BJ (cell line): ENCODE measurements around the gene SPSB2. TPM values are rescaled to one million over a fixed set of nuclear protein-coding genes. Genes with fewer than 3 reads are reported as not detected.

ENCODE experiments used
- CTCF ChIA-PET: fragments of 350-600 bp; formaldehyde crosslinking; extraction: SDS; loops from one replicate; lab custom pipeline; 2021; ENCODE audit warnings: antibody characterized with exemption, inconsistent platforms; lab: Yijun Ruan, JAX
- POLR2A ChIA-PET: fragments of 300-600 bp; sonication (Branson Sonifier 250); formaldehyde crosslinking; extraction: SDS; loops from one replicate; lab custom pipeline; 2021; ENCODE audit warnings: antibody characterized with exemption; lab: Charles Lee
- DNase-seq: peaks from one replicate; pipeline ENCODE4 v3.0.0-alpha.2; 2011; ENCODE audit warnings: low read depth
- H3K27me3 ChIP-seq: 2 replicates; pipeline ENCODE4 v1.6.0; 2011; ENCODE audit warnings: low read length; ENCODE audit not compliant: control insufficient read depth, insufficient read depth
- H3K36me3 ChIP-seq: 2 replicates; pipeline ENCODE4 v1.5.1; 2011; ENCODE audit warnings: low read length; ENCODE audit not compliant: control insufficient read depth, insufficient read depth
- H3K4me3 ChIP-seq: 2 replicates; pipeline ENCODE4 v1.5.1; 2011; ENCODE audit warnings: low read depth, mild to moderate bottlenecking, control low read depth, low read length
- polyA plus RNA-seq: library from polyadenylated mRNA; depleted of rRNA; stranded (reverse); fragments of >200 nt; gene quantifications from 2 replicates; pipeline ENCODE4 v1.2.3, GENCODE V29; 2011
- TF ChIP-seq, protein P1 (sequence below): IDR thresholded peaks from 2 replicates; pipeline ENCODE4 v1.5.1; 2011; ENCODE audit warnings: low read depth, mild to moderate bottlenecking, control low read depth, inconsistent platforms, low read length, moderate library complexity; ENCODE audit not compliant: insufficient read depth

Gene SPSB2
- polyA plus RNA-seq, 1 experiment, result 7.3 TPM

DNA sequence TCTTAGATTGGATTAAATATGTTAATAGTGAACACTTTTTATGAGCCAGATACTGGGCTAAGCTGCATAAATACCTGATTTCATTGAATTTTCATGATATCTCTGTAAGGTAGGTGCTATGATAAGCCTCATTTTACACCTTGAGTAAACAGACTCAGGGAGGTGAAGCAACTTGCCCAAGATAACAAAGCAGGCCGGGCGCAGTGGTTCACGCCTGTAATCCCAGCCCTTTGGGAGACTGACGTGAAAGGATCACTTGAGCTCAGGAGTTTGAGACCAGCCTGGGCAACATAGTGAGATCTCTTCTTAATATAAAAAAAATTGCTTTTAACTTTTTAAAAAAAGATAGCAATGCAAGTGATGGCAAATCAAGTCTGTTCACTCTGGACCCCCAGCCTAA is 31.0 kb downstream of the SPSB2 start:
- ChIA-PET POLR2A (no interaction called here), CTCF (interaction anchor here (0.8 to 2.4 kb wide), 4 partner anchors 9 to 89 kb away, joined by 3 to 5 read pairs (median 4); partner anchors contain the start of genes CDCA3 and MLF2)
- peaks cover 49% of the 10 kb centered on the region for H3K36me3 ChIP-seq
- no peak for DNase-seq
- H3K27me3 ChIP-seq, result no peaks in the 10 kb centered on the region
- no peak overlapping the region for H3K4me3 ChIP-seq
- TF ChIP-seq, protein P1, sequence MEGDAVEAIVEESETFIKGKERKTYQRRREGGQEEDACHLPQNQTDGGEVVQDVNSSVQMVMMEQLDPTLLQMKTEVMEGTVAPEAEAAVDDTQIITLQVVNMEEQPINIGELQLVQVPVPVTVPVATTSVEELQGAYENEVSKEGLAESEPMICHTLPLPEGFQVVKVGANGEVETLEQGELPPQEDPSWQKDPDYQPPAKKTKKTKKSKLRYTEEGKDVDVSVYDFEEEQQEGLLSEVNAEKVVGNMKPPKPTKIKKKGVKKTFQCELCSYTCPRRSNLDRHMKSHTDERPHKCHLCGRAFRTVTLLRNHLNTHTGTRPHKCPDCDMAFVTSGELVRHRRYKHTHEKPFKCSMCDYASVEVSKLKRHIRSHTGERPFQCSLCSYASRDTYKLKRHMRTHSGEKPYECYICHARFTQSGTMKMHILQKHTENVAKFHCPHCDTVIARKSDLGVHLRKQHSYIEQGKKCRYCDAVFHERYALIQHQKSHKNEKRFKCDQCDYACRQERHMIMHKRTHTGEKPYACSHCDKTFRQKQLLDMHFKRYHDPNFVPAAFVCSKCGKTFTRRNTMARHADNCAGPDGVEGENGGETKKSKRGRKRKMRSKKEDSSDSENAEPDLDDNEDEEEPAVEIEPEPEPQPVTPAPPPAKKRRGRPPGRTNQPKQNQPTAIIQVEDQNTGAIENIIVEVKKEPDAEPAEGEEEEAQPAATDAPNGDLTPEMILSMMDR, result no peak

DNA sequence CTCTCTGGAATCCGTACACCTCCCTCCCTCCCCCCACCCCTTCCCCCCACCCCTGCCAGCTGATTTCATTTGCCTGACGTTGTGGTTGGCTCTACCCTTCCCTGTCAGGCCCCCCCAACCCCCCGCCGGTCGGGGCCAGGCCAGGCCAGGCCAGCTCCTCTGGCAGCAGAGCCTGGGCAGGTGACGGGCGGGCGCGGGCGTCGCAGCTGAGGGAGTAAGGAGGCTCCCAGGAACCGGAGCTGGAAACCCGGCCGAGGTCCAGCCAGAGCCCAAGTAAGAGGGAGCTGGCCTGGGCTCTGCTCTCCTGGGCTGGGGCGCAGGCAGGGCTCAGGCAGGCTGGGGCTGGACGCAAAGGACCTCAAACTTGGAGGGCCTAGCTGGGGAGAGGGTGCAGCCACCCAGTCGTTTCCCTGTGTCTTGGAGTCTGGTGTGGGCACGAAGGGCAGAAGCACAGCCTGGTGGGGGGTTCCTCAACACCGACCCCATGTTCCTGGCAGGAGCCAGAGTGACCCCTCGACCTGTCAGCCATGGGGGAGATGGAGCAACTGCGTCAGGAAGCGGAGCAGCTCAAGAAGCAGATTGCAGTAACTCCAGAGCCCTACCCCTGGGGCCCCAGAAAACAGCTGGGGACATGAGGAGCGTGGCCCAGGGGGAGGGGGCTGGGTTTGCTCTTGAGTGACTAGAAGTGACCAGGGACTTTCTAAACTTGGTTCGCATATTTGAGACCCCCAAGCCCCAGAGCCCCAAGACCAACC is 32.2 kb downstream of the SPSB2 start, which contains the start of gene GNB3:
GNB3 (plus strand) TSS at position 165 of the 755 bp plus-strand sequence; CDS start at position 528, 363 bp downstream.
- no peak for DNase-seq
- TF ChIP-seq, protein P1, result no peak

DNA sequence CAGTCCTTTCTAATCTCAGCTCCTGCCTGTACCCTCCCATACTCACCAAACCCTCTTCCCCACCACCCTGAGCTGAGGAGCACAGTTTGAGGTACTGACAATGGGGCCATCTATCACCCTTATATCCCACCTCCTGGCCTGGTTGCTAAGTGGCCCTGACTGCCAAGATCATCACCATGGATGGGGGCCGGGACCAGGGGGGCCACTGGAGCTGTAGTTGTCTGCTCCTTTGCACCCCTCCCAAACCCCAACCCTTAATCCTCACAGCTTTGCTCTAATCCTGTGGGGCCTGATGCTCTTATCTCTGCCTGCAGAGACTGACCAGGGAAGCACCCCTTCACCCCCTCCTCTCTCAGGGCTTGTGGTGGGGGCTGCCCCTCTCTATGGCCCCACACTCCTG is 32.8 kb downstream of the SPSB2 start:
- H3K36me3 ChIP-seq, result peaks cover 45% of the 10 kb centered on the region
- CTCF ChIA-PET, result interaction anchor here (1.1 to 9.8 kb wide), 5 partner anchors 9 to 32 kb away, joined by 4 to 111 read pairs (median 5); partner anchors contain the start of genes CDCA3 and USP5

More for the DNA sequence above, 32.2 kb downstream of the SPSB2 start, which contains the start of gene GNB3:
- POLR2A ChIA-PET, result no interaction called here
- CTCF ChIA-PET, result interaction anchor here (1.1 to 9.8 kb wide), 4 partner anchors 8 to 31 kb away, joined by 4 to 111 read pairs (median 5); partner anchors contain the start of genes CDCA3 and USP5
- H3K36me3 ChIP-seq, result peaks cover 47% of the 10 kb centered on the region
- no peak within 1 kb of the TSS for H3K4me3 ChIP-seq
- no peaks in the 10 kb centered on the region for H3K27me3 ChIP-seq

DNA sequence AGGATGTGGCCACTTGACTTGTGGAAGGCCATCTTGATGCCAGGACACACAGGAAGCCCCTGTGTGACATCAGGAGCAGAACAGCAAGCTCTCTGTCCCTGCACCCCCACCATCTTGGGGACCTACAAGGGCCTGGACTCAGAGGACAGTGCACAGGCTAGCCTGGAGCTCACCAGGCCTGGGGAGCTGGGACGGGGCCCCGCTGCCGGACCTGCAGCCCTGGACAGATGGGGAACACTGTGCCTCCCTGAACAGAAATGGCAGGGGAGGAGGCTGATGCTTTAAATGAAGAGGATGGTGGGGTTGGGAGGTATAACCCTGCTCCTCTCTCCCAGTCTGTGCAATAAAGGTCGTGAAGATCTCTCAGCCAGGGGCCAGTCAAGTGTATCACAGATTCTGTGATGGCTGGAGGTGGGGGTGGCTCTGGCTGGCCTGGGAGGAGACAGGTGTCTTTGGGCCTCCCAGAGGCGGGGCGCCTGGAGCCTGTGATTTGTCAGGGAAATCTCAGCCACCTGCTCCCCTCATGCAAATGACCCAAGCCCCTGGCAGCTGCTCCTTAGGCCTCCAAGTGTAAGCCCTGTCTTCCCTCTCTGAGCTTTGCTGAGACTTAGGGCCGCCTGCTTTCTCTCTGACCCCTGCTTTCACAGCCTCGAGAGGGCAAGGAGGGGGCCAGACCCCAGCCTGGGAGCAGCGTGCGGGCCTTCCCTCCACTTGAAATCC is 33.5 kb downstream of the SPSB2 start:
- Histone ChIP-seq H3K36me3 (peaks cover 45% of the 10 kb centered on the region), H3K27me3 (no peaks in the 10 kb centered on the region), H3K4me3 (no peak overlapping the region)
- TF ChIP-seq, protein P1, result no peak
- no peak for DNase-seq
- POLR2A ChIA-PET, result interaction anchor here (0.5 to 0.7 kb wide), 2 partner anchors 8 to 12 kb away, joined by 3 to 4 read pairs; partner anchors contain the start of gene CDCA3
- CTCF ChIA-PET, result interaction anchor here (1.1 to 9.8 kb wide), 6 partner anchors 9 to 32 kb away, joined by 4 to 111 read pairs (median 5); partner anchors contain the start of genes CDCA3 and USP5

More for the DNA sequence above, 32.8 kb downstream of the SPSB2 start:
- Histone ChIP-seq H3K4me3 (no peak overlapping the region), H3K27me3 (no peaks in the 10 kb centered on the region)
- POLR2A ChIA-PET, result no interaction called here
- TF ChIP-seq, protein P1, result no peak
- DNase-seq, result no peak
